Transverse colon (tissue), 4 donors: ENCODE data around the gene KMT2C.

ENCODE experiments used
- CTCF ChIP-seq, 5 experiments: fragments of 200-600 bp in 3 of 5; fragments of 450-650 bp in 2 of 5; sonication (generic) in 3 of 5; IDR thresholded peaks; 1 replicate in 2 of 5; 2 replicates in 3 of 5; pipeline ENCODE4 v1.5.1; 2016 to 2017; ENCODE audit warnings: antibody characterized with exemption in 5 of 5, inconsistent platforms in 3 of 5, mild to moderate bottlenecking in 2 of 5, moderate library complexity in 1 of 5
- POLR2AphosphoS5 ChIP-seq, 3 donors: sonication (generic); formaldehyde crosslinking; IDR thresholded peaks; one replicate each; pipeline ENCODE4 v1.6.1; 2016; ENCODE audit warnings: antibody characterized with exemption in 3 of 3

- no peak for TF ChIP-seq CTCF (IDR thresholded peaks at IDR 0.05)
- no peak for TF ChIP-seq POLR2AphosphoS5 (IDR thresholded peaks at IDR 0.05)
These were observed 40.7 kb downstream of the KMT2C start for GRCh38 chr7:152395112-152395511.
